ENCODE data around the gene CCND1. TPM values are rescaled to one million over a fixed set of nuclear protein-coding genes. Genes with fewer than 3 reads are reported as not detected.

Gene CCND1
- total and polyA plus RNA-seq, 12 donors = 12.1 to 149 (median 80.7) TPM

DNA sequence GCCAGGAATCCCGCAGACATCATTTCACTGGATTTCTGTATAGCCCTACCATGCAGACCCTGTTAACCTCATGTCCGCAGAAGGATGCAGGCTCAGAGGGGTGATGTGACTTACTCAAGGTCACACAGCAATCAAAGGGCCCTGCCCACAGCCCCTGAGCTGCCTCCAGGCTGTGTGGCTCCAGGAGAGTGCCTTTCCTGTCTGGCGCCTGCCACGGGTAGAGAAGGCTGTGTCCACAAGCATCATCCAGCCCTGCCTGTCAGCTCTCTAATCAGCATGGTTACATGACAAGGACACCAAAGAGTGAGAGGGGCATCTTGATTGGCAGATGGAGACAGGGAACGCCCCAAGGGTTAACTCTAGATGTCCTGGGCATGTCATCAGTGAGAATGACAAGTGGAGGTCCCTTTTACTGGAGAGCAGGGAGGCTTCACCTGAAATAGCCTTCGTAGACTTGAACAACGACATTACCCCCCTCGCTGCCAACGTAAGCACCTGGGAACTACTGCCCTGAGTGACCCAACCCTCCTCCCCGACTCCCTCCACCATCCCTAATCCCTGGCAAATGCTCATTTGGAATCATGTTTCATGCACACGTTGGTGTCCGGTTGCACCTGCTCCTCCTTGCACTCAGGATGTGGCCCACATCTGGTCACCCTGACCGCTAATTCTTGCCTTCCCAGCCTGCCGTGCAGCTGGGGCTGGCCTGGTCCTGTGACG, 56.0 kb downstream of the CCND1 start:
- no peaks in the 10 kb centered on the region for H3K36me3 ChIP-seq (replicated peaks in 1 of 2)
- DNase-seq = no peak
- 64 to 86% (median 70%) methylated on average over 9 to 15 of the region's 15 CpGs for WGBS, 4 donors
- no peak overlapping the region for H3K4me3 ChIP-seq
- peaks cover 21% of the 10 kb centered on the region for H3K27me3 ChIP-seq
- intact Hi-C loops (cut with DNase I) = no loop called here
- H3K9me3 ChIP-seq (replicated peaks in 1 of 3) = no peaks in the 10 kb centered on the region
- H3K4me1 ChIP-seq (replicated peaks in 1 of 2) = peaks cover 0 to 5% of the 10 kb centered on the region in 2 donors
- TF ChIP-seq, protein P1, sequence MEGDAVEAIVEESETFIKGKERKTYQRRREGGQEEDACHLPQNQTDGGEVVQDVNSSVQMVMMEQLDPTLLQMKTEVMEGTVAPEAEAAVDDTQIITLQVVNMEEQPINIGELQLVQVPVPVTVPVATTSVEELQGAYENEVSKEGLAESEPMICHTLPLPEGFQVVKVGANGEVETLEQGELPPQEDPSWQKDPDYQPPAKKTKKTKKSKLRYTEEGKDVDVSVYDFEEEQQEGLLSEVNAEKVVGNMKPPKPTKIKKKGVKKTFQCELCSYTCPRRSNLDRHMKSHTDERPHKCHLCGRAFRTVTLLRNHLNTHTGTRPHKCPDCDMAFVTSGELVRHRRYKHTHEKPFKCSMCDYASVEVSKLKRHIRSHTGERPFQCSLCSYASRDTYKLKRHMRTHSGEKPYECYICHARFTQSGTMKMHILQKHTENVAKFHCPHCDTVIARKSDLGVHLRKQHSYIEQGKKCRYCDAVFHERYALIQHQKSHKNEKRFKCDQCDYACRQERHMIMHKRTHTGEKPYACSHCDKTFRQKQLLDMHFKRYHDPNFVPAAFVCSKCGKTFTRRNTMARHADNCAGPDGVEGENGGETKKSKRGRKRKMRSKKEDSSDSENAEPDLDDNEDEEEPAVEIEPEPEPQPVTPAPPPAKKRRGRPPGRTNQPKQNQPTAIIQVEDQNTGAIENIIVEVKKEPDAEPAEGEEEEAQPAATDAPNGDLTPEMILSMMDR (IDR thresholded peaks at IDR 0.05) = no peak
- TF ChIP-seq POLR2A (IDR thresholded peaks at IDR 0.05) = no peak
- H3K27ac ChIP-seq = no peak overlapping the region

GRCh38 chr11:69697469-69697843, 56.5 kb downstream of the CCND1 start:
- H3K27me3 ChIP-seq = peaks cover 26% of the 10 kb centered on the region
- intact Hi-C loops (cut with DNase I) = no loop called here
- no peak for TF ChIP-seq POLR2A (IDR thresholded peaks at IDR 0.05)
- TF ChIP-seq, protein P1 (IDR thresholded peaks at IDR 0.05) = no peak
- no peak for DNase-seq
- 70 to 95% (median 84%) methylated on average over 3 to 8 of the region's 8 CpGs for WGBS, 4 donors
- H3K4me3 ChIP-seq = no peak overlapping the region
- peaks cover 0 to 5% of the 10 kb centered on the region in 2 donors for H3K4me1 ChIP-seq (replicated peaks in 1 of 2)
- no peaks in the 10 kb centered on the region for H3K36me3 ChIP-seq (replicated peaks in 1 of 2)
- no peak overlapping the region for H3K27ac ChIP-seq
- H3K9me3 ChIP-seq (replicated peaks in 1 of 3) = no peaks in the 10 kb centered on the region

DNA sequence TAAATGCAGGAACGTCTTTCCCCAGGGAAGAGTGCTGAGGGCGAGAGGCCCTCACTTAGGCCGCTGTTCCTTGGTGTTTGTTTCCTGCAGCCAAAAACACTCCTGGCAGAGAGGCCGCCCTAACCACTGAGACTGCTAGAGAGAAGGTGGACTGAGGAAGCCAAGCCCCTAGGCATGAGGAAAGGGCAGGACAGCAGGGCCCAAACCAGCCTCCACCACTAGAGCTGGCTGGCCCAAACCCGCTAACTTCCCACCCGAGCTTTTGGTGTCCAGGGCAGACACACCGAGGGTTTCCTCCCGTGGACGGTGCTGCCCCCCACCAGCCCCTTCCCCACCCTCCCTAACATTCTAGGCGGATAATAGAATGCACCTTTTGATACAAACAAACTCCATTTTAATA, 56.9 kb downstream of the CCND1 start:
- peaks cover 30% of the 10 kb centered on the region for H3K27me3 ChIP-seq
- H3K4me3 ChIP-seq = no peak overlapping the region
- no peak for DNase-seq
- intact Hi-C loops (cut with DNase I) = no loop called here
- H3K9me3 ChIP-seq (replicated peaks in 1 of 3) = no peaks in the 10 kb centered on the region
- H3K27ac ChIP-seq = no peak overlapping the region
- TF ChIP-seq, protein P1 (IDR thresholded peaks at IDR 0.05) = no peak
- TF ChIP-seq POLR2A (IDR thresholded peaks at IDR 0.05) = no peak
- WGBS, 4 donors = 75 to 88% (median 84%) methylated on average over 10 of the region's 10 CpGs
- H3K36me3 ChIP-seq (replicated peaks in 1 of 2) = no peaks in the 10 kb centered on the region
- H3K4me1 ChIP-seq (replicated peaks in 1 of 2) = peaks cover 0 to 5% of the 10 kb centered on the region in 2 donors

- H3K27ac ChIP-seq = no peak overlapping the region
- no peak for TF ChIP-seq POLR2A (IDR thresholded peaks at IDR 0.05)
- TF ChIP-seq, protein P1 (IDR thresholded peaks at IDR 0.05) = no peak
- DNase-seq = no peak
- WGBS, 4 donors = 95 to 98% (median 96%) methylated on average over 2 of the region's 2 CpGs
- H3K36me3 ChIP-seq (replicated peaks in 1 of 2) = no peaks in the 10 kb centered on the region
- peaks cover 35% of the 10 kb centered on the region for H3K27me3 ChIP-seq
- no peaks in the 10 kb centered on the region for H3K9me3 ChIP-seq (replicated peaks in 1 of 3)
- intact Hi-C loops (cut with DNase I) = no loop called here
- H3K4me1 ChIP-seq (replicated peaks in 1 of 2) = peaks cover 0 to 5% of the 10 kb centered on the region in 2 donors
- H3K4me3 ChIP-seq = no peak overlapping the region
Measured at GRCh38 chr11:69698362-69698761, 57.4 kb downstream of the CCND1 start.
